Activated CD8-positive, alpha-beta memory T cell treated with anti-CD3 and anti-CD28 coated beads, Interleukin-2, amount 50 U/mL, for 1 hour (primary cell): Measurements from ENCODE around the gene FAM78B.

Source experiments
- DNase-seq: peaks from one replicate; pipeline ENCODE4 v3.0.0-alpha.2; 2020; ENCODE audit errors: extremely low read depth

The FAM78B gene

GRCh38 chr1:166166698-166167571, at the start of gene FAM78B:
Gene FAM78B, minus strand, starts transcription at chr1:166167001. Its CDS starts 753 bp downstream, at chr1:166166248.
- DNase-seq: no peak

GRCh38 chr1:166202546-166202945, 35.7 kb upstream of the FAM78B start:
- DNase-seq: no peak

GRCh38 chr1:166200743-166201142, 33.9 kb upstream of the FAM78B start:
- DNase-seq: no peak

DNA sequence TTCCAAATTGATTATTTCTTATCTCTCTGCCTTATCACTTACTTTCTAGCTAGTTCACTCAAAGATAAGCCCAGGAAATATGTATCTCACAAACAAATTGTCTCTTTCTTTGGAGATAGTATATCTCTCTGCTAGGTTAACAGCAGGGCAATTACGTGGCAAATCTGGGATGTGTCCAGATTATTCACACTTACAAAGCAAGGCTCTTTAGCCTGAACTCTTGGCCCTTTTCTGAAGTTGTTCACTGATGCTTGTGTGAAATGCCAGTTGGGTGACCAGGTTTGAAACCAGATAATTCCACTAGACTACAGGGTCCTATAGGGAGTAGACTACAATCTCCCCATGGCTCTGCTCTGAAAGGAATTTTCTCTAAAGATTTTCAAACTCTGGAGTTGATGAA, 30.8 kb upstream of the FAM78B start:
- no peak for DNase-seq

DNA sequence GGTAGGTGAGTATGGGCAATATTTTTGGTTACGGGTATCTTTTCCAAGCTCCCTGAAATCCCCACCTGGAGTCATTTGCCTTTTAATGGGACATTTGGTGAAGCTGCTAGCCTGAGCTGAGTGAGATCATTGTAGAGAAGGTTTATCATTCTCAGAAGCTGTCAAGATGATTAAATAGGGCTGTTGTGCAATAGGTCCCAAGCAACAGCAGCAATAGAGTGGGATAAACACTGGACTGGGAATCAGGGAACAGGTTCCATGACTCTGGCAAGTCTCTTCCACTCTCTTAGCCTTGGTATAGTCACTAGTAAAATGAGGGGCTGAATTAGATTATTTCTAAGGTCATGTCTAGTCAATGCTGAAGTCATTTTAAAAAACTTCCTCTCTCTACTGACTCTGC, 30.3 kb upstream of the FAM78B start:
- no peak for DNase-seq

GRCh38 chr1:166193057-166193698, 26.4 kb upstream of the FAM78B start:
- DNase-seq: no peak

- no peak for DNase-seq
Measured at GRCh38 chr1:166190400-166190799, 23.6 kb upstream of the FAM78B start.

GRCh38 chr1:166189126-166189525, 22.3 kb upstream of the FAM78B start:
- DNase-seq: no peak

DNA sequence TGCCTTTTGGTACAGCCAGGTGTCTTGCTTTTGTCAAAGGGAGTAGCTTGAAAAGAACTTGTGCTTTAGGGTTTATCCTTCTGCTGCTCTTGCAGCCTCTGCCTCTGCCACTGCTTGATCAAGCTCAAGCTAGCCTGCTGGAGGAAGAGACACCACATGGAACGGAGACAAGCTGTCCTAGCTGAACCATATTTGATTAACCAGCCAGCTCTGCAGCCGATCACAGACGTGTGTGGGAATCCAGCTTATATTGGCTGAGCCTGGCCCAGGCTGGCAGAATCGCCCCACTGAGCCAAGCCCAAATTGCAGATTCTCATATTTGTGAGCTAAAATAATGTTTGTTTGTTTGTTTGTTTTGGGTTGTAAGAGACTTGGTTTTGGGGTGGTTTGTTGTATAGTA, 18.7 kb upstream of the FAM78B start:
- no peak for DNase-seq

GRCh38 chr1:166184897-166185296, 18.1 kb upstream of the FAM78B start:
- DNase-seq: no peak

DNA sequence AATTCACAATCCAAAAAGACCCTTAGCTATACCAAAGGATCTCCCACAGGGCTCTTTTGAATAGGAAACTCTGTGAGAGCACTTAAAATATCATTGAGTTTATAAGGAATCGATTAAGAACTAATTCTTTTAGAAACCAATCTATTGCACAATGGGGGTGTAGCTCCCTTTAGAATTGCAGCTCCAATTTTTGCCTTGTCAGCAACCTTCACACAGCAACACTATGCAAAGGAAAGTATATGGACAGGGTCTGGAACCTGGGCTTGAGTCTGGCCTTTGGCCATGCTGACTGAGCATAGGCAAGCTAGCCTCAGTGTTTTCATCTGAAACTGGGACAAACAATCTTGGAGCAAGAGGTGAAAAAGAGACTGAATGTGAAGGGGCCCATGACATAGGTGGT, 17.2 kb upstream of the FAM78B start:
- DNase-seq: no peak

- DNase-seq: no peak
Measured at GRCh38 chr1:166182281-166182680, 15.5 kb upstream of the FAM78B start.

GRCh38 chr1:166176416-166176815, 9.6 kb upstream of the FAM78B start:
- DNase-seq: no peak

DNA sequence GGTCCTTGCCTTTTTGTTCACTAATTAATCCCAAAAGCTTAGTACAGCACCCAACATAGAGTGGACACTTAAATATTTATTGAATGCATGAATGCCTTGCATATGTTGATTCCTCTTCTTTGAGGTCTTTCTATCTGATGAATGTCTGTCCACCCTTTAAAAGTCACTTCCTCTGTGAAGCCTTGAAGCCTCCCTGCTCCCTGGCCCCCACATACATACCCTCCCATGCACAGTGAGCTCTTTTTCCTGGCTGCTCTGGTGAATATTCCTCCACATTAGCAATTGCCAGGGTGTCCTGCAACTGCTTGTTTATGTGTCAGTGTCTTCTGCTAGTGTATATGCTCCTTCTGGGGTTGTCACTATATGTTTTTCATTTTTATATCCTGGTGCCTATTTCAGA, 8.2 kb upstream of the FAM78B start:
- DNase-seq: no peak

DNA sequence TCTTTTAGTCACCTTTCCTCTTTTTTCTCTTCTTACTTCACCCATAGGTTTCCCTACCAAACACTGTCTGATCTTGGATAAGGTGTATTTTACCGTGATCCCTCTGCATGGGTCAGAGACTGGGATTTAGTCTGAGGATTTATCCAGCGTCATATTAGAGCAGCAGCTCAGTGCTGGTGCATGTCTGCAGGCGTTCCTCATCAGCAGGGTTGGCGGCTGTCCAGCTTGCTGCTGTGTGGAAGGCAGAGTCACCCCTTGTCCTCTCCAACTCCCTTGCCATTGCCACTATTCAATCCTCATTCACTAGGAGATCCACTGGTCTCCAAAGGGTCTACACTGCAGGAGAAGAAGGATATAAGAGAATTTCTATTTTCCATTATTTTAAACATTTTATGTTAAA, 7.3 kb upstream of the FAM78B start:
- DNase-seq: no peak

GRCh38 chr1:166172106-166172505, 5.3 kb upstream of the FAM78B start:
- DNase-seq: no peak

DNA sequence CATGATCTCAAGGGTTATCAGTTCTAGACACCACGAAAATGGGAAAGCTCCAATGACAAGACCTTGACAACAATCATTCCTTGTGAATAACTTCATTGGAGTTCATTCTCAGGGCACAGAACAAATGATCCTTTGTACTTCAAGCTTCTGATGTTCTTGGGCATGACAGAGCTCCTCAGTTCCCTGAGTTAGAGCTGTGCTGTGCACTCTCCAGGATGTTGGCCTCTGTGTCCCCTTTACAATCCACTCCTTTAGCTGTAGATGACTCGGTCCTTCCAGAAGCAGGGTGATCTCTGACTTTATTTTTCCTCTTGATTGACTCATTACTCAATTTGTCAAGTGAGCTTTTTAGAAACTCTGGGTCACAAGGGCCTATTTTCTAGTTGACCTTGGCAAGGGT, 3.9 kb upstream of the FAM78B start:
- no peak for DNase-seq

GRCh38 chr1:166170075-166170474, 3.3 kb upstream of the FAM78B start:
- DNase-seq: no peak

- no peak for DNase-seq
Measured at GRCh38 chr1:166169182-166169581, 2.4 kb upstream of the FAM78B start.

DNA sequence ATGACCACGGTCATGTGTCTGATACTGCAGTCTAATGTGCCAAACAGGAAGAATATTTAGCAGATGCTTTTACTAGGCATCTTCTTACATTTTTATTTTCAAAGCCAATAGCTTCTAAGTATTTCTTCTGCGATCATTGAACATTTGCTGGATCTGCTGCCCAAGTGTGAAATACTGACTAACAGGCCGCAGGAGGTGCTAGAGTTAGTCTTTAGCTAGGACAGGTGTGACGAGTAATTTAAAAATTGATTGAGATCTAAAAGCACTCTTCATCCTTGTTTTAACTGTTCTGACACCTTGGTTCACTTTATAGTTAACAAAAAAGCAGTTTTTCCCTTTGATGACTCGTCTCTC, 748 bp upstream of the FAM78B start:
- no peak for DNase-seq

- DNase-seq: no peak
Measured at GRCh38 chr1:166166329-166166697, 488 bp downstream of the FAM78B start.

GRCh38 chr1:166165661-166166328, 1.0 kb downstream of the FAM78B start:
- DNase-seq: no peak
